VCaP (cell line): ENCODE data around the gene SOCS6.

Experiments
- H3K27ac ChIP-seq: fragments of 450-650 bp; 2 replicates; pipeline ENCODE4 v1.5.1; 2017
- CTCF ChIP-seq: fragments of 450-650 bp; conservative IDR thresholded peaks from 2 replicates; pipeline ENCODE4 v1.5.1; 2017; ENCODE audit warnings: mild to moderate bottlenecking, moderate library complexity

SOCS6 gene

GRCh38 chr18:70333316-70333715 lies 44.5 kb downstream of the SOCS6 start:
- no peak overlapping the region for H3K27ac ChIP-seq
- no peak for TF ChIP-seq CTCF

GRCh38 chr18:70333757-70334156 lies 44.9 kb downstream of the SOCS6 start:
- H3K27ac ChIP-seq: no peak overlapping the region
- TF ChIP-seq CTCF: no peak

GRCh38 chr18:70334264-70334663 lies 45.4 kb downstream of the SOCS6 start:
- H3K27ac ChIP-seq: no peak overlapping the region

GRCh38 chr18:70334728-70335329 lies 46.0 kb downstream of the SOCS6 start:
- TF ChIP-seq CTCF: no peak
- H3K27ac ChIP-seq: no peak overlapping the region

More at GRCh38 chr18:70334264-70334663, 45.4 kb downstream of the SOCS6 start:
- TF ChIP-seq CTCF: no peak

GRCh38 chr18:70335892-70336726 lies 47.3 kb downstream of the SOCS6 start:
- TF ChIP-seq CTCF: no peak
- no peak overlapping the region for H3K27ac ChIP-seq

GRCh38 chr18:70337139-70337972 lies 48.5 kb downstream of the SOCS6 start:
- H3K27ac ChIP-seq: no peak overlapping the region
- no peak for TF ChIP-seq CTCF

- no peak overlapping the region for H3K27ac ChIP-seq
- TF ChIP-seq CTCF: no peak
These were observed 50.0 kb downstream of the SOCS6 start for GRCh38 chr18:70338890-70339289.
